ENCODE measurements around the gene GGT1. TPM values are rescaled to one million over a fixed set of nuclear protein-coding genes. Genes with fewer than 3 reads are reported as not detected.
A peak's percentile ranks its signal among the peaks of the same experiment; 100 is the strongest.

Gene GGT1
- total and polyA plus RNA-seq, 2 donors from 2014 or later = 153 to 169 TPM

- DNase-seq (peak in 1 of 5 donors; percentile 48), FAIRE-seq (no peak)
- Histone ChIP-seq H3K27me3 (ENCODE audit: control insufficient read depth, insufficient read depth, low read length) (no peaks in the 10 kb centered on the region), H3K4me1 (ENCODE audit: control insufficient read depth in 2 of 3, insufficient read depth in 2 of 3, low read depth in 1 of 3, low read length in 3 of 3) (peaks cover 7 to 13% (median 10%) of the 10 kb centered on the region in 3 donors), H3K36me3 (ENCODE audit: control insufficient read depth in 2 of 3, insufficient read depth in 3 of 3, low read length in 3 of 3) (peaks cover 0 to 1% (median 0%) of the 10 kb centered on the region in 3 donors), H3K9me3 (ENCODE audit: control insufficient read depth in 2 of 3, insufficient read depth in 1 of 3, low read length in 3 of 3) (no peaks in the 10 kb centered on the region), H3K4me3 (ENCODE audit: low read length in 3 of 3) (no peak overlapping the region), H3K9ac (ENCODE audit: low read length in 3 of 3) (no peak overlapping the region), H3K27ac (ENCODE audit: low read depth in 2 of 2, low read length in 2 of 2) (no peak overlapping the region)
- intact Hi-C loops (cut with DNase I) = no loop called here
- no peak for TF ChIP-seq CTCF (IDR thresholded peaks at IDR 0.05; ENCODE audit: borderline replicate concordance, extremely low read depth, insufficient read depth)
These were observed 20.8 kb upstream of the GGT1 start for GRCh38 chr22:24582056-24582814.

- intact Hi-C loops (cut with DNase I) = no loop called here
- Histone ChIP-seq H3K4me3 (ENCODE audit: low read length in 3 of 3) (no peak overlapping the region), H3K27me3 (ENCODE audit: control insufficient read depth, insufficient read depth, low read length) (no peaks in the 10 kb centered on the region), H3K4me1 (ENCODE audit: control insufficient read depth in 2 of 3, insufficient read depth in 2 of 3, low read depth in 1 of 3, low read length in 3 of 3) (peaks cover 6 to 9% (median 6%) of the 10 kb centered on the region in 3 donors), H3K9me3 (ENCODE audit: control insufficient read depth in 2 of 3, insufficient read depth in 1 of 3, low read length in 3 of 3) (no peaks in the 10 kb centered on the region), H3K36me3 (ENCODE audit: control insufficient read depth in 2 of 3, insufficient read depth in 3 of 3, low read length in 3 of 3) (peaks cover 0 to 12% (median 3%) of the 10 kb centered on the region in 3 donors), H3K9ac (ENCODE audit: low read length in 3 of 3) (peak overlapping the region in 1 of 3 donors; percentile 19), H3K27ac (ENCODE audit: low read depth in 2 of 2, low read length in 2 of 2) (no peak overlapping the region)
- DNase-seq = peak in 1 of 5 donors; percentile 40
- FAIRE-seq = no peak
- TF ChIP-seq CTCF (IDR thresholded peaks at IDR 0.05; ENCODE audit: borderline replicate concordance, extremely low read depth, insufficient read depth) = no peak
These were observed 19.5 kb upstream of the GGT1 start for GRCh38 chr22:24583221-24584165.

- H3K27me3 ChIP-seq (ENCODE audit: control insufficient read depth, insufficient read depth, low read length) = no peaks in the 10 kb centered on the region
- DNase-seq = no peak
- FAIRE-seq = no peak
- H3K36me3 ChIP-seq (ENCODE audit: control insufficient read depth in 2 of 3, insufficient read depth in 3 of 3, low read length in 3 of 3) = peaks cover 0 to 12% (median 3%) of the 10 kb centered on the region in 3 donors
- no peak overlapping the region for H3K9ac ChIP-seq (ENCODE audit: low read length in 3 of 3)
- intact Hi-C loops (cut with DNase I) = no loop called here
- peaks cover 3 to 7% (median 5%) of the 10 kb centered on the region in 3 donors for H3K4me1 ChIP-seq (ENCODE audit: control insufficient read depth in 2 of 3, insufficient read depth in 2 of 3, low read depth in 1 of 3, low read length in 3 of 3)
- no peak overlapping the region for H3K27ac ChIP-seq (ENCODE audit: low read depth in 2 of 2, low read length in 2 of 2)
- no peak for TF ChIP-seq CTCF (IDR thresholded peaks at IDR 0.05; ENCODE audit: borderline replicate concordance, extremely low read depth, insufficient read depth)
- H3K9me3 ChIP-seq (ENCODE audit: control insufficient read depth in 2 of 3, insufficient read depth in 1 of 3, low read length in 3 of 3) = no peaks in the 10 kb centered on the region
- H3K4me3 ChIP-seq (ENCODE audit: low read length in 3 of 3) = no peak overlapping the region
These were observed 18.7 kb upstream of the GGT1 start for GRCh38 chr22:24584166-24584790.
